Peyer's patch (tissue), 4 donors: ENCODE data around the gene XPNPEP3.

Experiments
- POLR2A ChIP-seq, 2 donors: fragments of 450-650 bp; IDR thresholded peaks; one replicate each; pipeline ENCODE4 v1.5.1; 2017; ENCODE audit warnings: antibody characterized with exemption in 2 of 2, mild to moderate bottlenecking in 2 of 2, moderate library complexity in 2 of 2
- TF ChIP-seq, protein P1 (sequence below), 6 experiments: fragments of 450-650 bp in 4 of 6; fragments of 200-600 bp in 2 of 6; sonication (generic) in 1 of 6; IDR thresholded peaks; one replicate each; pipeline ENCODE4 v1.5.1; 2017 to 2019; ENCODE audit warnings: antibody characterized with exemption in 6 of 6, mild to moderate bottlenecking in 3 of 6, moderate library complexity in 1 of 6

DNA sequence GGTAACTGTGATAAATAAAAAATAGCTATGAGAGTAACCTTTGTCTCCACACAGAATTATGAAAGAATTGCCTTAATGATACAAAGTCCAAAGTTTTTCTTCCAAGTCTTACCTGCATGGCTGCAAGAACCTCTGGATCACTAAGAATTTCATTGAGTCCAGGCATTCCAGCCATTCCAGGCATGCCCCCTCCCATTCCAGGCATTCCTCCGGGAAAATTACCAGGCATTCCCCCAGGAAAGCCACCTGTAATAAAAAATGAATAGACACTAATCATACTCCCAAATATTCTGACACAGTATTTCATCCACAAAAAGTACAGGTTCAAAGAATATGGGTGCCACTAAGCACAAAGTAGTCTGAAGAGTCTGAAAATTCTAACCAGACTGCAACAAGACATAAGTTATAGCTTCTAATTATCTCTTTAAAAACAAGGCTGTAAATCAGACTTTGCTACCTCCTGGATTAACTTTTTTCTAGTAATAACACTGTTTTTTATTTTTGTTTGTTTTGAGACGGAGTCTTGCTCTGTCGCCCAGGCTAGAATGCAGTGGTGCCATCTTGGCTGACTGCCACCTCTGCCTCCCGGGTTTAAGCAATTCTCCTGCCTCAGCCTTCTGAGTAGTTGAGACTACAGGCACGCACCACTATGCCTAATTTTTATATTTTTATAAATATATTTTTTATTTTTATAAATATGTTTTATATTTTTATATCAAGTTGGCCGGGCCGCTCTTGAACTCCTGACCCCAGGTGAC, 29.8 kb upstream of the XPNPEP3 start:
- TF ChIP-seq, protein P1, sequence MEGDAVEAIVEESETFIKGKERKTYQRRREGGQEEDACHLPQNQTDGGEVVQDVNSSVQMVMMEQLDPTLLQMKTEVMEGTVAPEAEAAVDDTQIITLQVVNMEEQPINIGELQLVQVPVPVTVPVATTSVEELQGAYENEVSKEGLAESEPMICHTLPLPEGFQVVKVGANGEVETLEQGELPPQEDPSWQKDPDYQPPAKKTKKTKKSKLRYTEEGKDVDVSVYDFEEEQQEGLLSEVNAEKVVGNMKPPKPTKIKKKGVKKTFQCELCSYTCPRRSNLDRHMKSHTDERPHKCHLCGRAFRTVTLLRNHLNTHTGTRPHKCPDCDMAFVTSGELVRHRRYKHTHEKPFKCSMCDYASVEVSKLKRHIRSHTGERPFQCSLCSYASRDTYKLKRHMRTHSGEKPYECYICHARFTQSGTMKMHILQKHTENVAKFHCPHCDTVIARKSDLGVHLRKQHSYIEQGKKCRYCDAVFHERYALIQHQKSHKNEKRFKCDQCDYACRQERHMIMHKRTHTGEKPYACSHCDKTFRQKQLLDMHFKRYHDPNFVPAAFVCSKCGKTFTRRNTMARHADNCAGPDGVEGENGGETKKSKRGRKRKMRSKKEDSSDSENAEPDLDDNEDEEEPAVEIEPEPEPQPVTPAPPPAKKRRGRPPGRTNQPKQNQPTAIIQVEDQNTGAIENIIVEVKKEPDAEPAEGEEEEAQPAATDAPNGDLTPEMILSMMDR (IDR thresholded peaks at IDR 0.05): no peak
- TF ChIP-seq POLR2A (IDR thresholded peaks at IDR 0.05): no peak
